Heart left ventricle (tissue), 13 donors: ENCODE data around the gene RNF217.

Experiments used
- CTCF ChIP-seq, 12 donors: fragments of 200-600 bp; sonication (generic) in 4 of 12; IDR thresholded peaks; one replicate each; pipeline versions ENCODE4 v1.5.0 to v1.8.0; 2018 to 2022; ENCODE audit warnings: antibody characterized with exemption in 12 of 12, mild to moderate bottlenecking in 5 of 12
- POLR2A ChIP-seq, 2 donors: fragments of 450-650 bp; IDR thresholded peaks; one replicate each; pipeline ENCODE4 v1.6.1; 2017; ENCODE audit warnings: antibody characterized with exemption in 2 of 2, mild to moderate bottlenecking in 2 of 2, moderate library complexity in 2 of 2
- donor health status: ischemic (EF 13 %, LVEDD 7.1; RV severe dilation, severe dysfunction).
- donor health status: DM: no; HTN: yes; CAD: no.
- donor health status: DM: no; HTN: no; CAD: no.
- donor health status: ischemic (EF 25% LVEDD 6.9; RV normal size, moderate dysfunction).
- donor health status: ischemic (EF 25% LVEDD 5.7; RV mildly dilated, moderate dysfunction).
- donor health status: ischemic (EF 35%, LVEDD 5.7; RV mildly dilated, moderate dysfunction).
- donor health status: nonischemic (EF 11% LVEDD 7.7; RV severe dilation, severe dysfunction).
- donor health status: DM: yes; HTN: yes; CAD: no.
- donor health status: PGD.
- donor health status: ischemic (EF 29% LVEDD 5.4; RV normal size, mild dysfunction).
- donor health status: nonischemic (EF 23%, LVEDD 6.1; RV moderate dilation, normal function).

- TF ChIP-seq CTCF (IDR thresholded peaks at IDR 0.05) (no peak), POLR2A (IDR thresholded peaks at IDR 0.05) (no peak)
Measured at GRCh38 chr6:125136378-125136777, 174.1 kb downstream of the RNF217 start.
